Stimulated activated CD8-positive, alpha-beta memory T cell treated with anti-CD3 and anti-CD28 coated beads, Interleukin-2, amount 100 ng/mL, for 48 hours (primary cell): Measurements from ENCODE around the gene ZNF524.

ENCODE experiments used
- DNase-seq, 2 donors: peaks; one replicate each; pipeline ENCODE4 v3.0.0-alpha.2; 2020; ENCODE audit warnings: low read depth in 2 of 2

The ZNF524 gene

GRCh38 chr19:55642153-55643002 is 42.3 kb downstream of the ZNF524 start:
- DNase-seq, result no peak

DNA sequence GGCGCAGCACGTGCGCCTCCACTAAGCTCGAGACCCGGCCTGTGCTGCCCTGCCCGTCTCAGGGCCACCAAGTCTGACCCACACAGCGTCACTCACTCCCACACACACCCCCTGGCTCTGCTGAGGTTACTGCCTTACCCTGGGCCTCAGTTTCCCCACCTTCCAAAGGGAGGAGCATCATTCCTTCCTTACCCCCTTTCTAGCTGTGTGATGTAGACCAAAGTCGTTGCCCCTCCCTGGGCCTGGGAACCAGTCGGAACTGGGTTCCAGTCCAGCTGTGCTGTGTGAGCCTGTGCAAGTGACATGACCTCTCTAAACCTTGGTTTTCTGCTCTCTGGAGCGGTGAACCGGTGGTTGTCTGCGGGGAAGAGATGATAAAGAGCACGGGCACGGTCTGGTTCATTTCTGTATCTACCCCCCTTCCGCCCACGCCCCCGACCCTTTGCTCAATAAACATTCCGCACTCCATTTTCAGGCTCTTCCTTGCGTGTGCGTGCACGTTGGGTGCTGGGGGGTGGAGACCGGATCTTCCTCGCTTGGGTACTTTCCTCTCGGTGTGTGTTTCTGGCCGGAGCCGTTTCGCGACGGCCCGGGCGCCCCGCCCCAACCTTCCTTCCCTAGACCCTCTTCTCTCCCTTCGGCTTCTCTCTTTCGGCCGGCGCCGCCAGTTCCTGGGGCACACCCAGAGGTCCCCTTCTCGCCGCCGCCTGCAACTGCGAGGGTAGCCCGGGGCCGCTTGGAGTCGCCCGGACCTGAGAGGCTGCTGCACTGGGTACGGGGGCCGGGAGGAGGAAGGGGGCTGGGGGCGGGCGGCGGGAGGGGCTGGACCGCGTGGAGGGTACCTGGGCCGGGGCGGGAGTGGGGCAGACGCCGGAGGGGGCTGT is 43.2 kb downstream of the ZNF524 start, which contains the start of gene ZNF581:
TSS of gene ZNF581 (plus strand) at position 647 of the 884 bp plus-strand sequence. CDS start 923 bp downstream, outside the sequence.
- DNase-seq, result peak; percentile 70 to 75

- no peak for DNase-seq
These were observed 43.7 kb downstream of the ZNF524 start for GRCh38 chr19:55643887-55644176.

DNA sequence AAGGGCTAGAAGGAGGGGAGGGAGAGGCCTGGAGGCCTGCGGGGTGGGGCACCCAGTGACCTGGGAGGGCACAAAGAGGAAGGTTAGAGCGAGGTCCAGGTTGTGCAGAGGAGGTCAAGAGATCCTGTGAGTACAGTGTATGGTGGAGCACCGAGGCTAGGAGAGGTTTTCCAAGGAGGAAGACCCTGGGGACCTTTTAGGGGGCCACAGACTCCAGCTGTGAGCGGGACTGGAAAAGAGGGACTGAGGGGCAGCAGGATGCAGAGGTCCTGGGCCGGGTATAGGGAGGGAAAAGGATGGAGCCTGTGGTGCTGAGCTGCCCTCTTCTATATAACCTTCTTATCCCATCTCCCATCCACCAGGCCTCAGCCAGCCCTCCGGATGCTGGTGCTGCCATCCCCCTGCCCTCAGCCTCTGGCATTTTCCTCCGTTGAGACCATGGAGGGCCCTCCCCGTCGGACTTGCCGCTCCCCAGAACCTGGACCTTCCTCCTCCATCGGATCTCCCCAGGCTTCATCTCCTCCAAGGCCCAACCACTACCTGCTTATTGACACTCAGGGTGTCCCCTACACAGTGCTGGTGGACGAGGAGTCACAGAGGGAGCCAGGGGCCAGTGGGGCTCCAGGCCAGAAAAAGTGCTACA is 44.2 kb downstream of the ZNF524 start:
- DNase-seq, result no peak

GRCh38 chr19:55644842-55645511 is 44.9 kb downstream of the ZNF524 start:
- DNase-seq, result no peak

- no peak for DNase-seq
These were observed 45.4 kb downstream of the ZNF524 start for GRCh38 chr19:55645512-55645881.

DNA sequence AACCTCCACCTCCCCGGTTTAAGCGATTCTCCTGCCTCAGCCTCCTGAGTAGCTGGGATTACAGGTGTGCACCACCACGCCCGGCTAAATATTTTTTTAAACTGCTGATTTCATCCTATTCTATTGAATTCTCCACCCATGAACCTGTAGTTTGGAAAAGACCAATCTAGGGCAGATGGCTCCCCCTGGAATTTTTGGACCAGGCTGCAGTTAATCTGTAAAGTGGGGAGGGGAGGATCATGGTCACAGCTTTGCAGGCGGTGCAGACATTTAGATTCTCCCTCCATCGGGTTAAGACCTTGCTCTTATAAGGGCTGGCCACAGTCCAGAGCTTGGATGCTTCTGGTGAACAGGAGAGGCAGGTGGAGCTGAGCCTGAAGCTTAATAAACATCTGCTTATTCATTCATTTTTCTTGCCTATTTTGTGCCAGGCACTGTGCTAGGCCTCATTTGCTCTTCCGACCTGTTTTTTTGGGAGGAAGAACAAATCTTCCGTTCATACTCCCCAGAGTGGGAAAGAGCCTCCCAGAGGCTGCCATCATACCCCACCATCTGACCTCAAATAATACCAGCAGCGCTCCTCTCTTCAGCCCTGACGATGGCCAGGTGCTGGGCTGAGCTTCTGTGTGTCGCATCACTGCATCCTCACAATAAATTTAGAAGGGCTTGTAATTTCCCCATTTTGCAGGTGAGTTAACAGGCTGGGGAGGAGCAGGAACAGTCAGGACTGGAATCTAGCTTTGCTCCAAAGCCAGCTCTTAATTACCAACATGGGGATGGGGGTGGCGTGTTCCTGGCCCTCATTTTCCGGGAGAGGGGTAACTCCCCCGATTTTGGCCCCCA is 47.0 kb downstream of the ZNF524 start:
- DNase-seq, result no peak

DNA sequence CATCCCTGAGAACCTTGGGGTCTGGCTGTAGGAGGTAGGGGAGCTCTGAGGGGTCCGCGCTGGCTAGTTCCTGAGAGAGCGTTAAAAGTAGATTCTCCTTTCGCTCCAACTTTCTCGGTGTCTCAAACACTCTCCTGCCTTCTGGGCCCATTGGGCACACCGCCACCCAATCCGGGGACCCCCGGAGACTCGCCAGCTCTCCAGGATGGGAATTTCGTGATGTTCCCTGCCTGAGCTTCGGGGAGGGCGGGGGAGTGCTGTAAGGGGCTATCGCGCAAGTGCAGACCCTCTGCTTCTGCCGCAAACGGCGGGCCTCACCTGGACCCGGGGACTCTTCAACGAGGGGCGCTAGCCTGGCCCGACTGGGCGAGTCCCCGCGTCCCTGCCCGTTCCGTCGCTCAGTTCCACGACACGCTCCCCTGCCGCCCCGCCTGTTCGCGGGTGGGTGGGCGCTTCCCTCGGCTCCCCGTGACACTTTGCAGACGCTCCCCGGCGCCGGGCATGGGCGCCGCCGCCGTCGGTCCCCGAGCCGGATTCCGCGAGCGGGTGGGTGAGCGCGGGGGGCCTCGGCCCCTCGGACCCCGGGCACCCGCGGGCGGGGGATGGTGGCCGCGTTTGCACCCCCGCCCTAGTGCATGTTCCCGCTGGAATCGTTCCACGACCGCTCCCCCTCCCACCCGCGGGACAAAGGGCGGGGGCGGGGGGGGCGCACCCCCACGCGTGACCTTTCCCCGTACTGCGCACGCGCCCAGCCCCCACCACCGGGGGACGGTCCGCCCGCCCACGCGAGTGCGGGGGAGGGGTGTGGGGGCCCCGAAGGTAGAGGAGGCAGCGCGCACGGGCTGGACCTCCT is 47.9 kb downstream of the ZNF524 start, which contains the start of gene CCDC106:
TSS of gene CCDC106 (plus strand) at position 481 of the 853 bp plus-strand sequence. CDS start 835 bp downstream, outside the sequence.
- no peak for DNase-seq

GRCh38 chr19:55648585-55649267 is 48.6 kb downstream of the ZNF524 start:
- DNase-seq, result no peak

DNA sequence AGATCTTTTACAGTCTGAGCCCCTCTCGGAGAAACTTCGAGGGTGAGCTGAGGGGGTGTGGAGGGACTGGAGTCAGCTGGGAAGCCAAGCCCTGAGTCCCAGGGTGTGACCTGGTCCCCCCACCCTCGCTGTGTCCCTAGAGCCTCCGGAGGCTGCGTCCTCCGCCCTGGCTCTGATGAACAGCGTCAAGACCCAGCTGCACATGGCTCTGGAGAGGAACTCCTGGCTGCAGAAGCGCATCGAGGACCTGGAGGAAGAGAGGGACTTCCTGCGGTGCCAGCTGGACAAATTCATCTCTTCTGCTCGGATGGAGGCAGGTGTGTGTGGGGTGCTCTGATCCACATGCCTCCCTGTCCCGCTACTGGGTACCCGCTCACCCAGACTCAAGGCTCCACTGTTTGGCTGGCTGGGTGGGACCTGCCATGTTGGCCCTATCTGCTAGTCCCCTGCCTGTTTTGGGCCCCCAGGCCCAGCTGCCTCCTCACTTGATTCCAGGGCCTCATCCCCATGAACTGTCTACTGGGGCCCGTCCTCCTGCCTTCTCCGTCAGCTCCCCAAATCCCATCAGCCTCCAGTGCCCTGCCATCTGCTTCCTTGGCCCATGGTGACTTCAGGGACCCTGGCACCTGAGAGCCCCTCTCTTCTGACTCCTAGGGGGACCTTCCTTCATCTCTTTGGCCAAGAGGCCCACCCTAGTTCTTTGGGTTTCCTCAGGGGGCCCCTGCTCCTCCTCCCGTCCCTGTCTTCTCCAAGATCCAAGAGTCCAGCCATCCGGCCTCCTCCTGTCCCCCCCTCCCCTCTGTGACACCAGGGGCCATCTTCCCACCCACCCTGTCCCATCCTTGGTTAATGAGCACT is 49.4 kb downstream of the ZNF524 start:
- DNase-seq, result no peak

- DNase-seq, result no peak
These were observed 50.1 kb downstream of the ZNF524 start for GRCh38 chr19:55650126-55650557.

DNA sequence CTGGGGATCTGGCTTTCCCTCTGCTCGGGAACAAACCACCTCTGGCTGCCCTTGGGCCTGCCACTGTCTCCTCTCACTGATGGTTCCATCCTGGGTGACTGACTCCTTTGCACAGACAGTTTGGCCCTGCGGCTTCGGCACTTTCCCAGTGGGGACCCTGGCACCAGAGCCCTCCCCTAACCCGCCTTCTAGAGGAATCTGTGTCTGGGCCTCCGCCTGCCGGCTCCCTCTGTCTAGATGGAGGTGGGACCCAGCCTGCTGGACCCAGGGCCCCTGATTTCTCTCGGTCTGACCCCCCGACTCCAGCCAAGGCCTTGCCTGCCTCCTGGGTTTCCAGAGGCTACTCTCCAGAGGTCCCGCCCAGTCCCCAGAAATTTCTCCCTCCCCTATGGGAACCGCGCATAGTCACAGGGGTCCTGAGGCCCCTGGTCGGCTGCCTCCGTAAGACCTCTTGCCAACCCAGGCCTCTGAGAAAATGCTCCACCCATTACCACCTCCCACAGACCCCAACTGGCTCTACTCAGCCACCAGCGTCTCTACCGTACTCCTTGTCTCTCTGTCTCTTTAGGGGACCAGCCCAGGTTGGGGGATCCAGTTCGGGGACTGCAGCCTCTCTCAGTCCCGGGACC is 50.6 kb downstream of the ZNF524 start:
- no peak for DNase-seq

GRCh38 chr19:55651236-55651635 is 51.1 kb downstream of the ZNF524 start:
- DNase-seq, result no peak

DNA sequence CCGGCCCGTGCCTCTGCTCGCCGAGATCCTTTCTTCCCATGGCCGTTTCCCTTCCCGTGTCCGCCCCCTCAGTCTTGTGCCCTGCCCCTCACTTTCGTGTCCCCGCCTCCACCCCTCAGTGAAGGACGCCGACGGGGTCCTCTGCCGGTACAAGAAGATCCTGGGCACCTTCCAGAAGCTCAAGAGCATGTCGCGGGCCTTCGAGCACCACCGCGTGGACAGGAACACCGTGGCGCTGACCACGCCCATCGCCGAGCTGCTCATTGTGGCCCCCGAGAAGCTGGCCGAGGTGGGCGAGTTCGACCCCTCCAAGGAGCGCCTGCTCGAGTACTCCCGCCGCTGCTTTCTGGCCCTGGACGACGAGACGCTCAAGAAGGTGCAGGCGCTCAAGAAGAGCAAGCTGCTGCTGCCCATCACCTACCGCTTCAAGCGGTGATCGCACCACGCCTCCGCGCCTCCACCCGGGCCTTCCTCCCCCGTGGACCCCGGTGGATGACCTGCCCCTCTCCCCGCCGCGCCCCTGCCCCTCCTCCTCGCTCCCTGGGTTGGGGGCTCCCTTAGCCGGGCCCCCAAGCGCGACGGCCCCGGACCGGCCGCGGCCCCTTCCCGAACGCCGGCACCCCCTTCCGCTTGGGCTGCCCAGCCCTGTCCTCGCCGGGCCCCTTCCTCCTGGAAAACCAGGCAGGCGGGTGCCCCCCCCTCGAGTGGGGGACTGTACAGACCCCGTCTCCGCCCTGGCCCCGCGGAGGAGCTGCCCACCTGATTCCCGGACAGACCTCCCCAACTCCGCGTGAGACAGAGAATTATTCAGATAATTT is 52.4 kb downstream of the ZNF524 start:
- no peak for DNase-seq
